WTC11 (cell line): Measurements from ENCODE around the gene ZGLP1. TPM values are rescaled to one million over a fixed set of nuclear protein-coding genes. Genes with fewer than 3 reads are reported as not detected.

Experiments
- ATAC-seq: fragments of 200-7000 bp; cut with Tn5 transposase; 2 replicates; pipeline ENCODE4 v1.10.0; 2021; ENCODE audit warnings: mild to moderate bottlenecking, moderate library complexity
- CTCF ChIA-PET: fragments of 300-600 bp; sonication (Branson Sonifier 250); formaldehyde crosslinking; loops from one replicate; lab custom pipeline; 2021; ENCODE audit warnings: antibody characterized with exemption; lab: Charles Lee
- POLR2A ChIA-PET: fragments of 350-600 bp; sonication (Branson Sonifier 250); formaldehyde crosslinking; loops from one replicate; lab custom pipeline; 2021; ENCODE audit warnings: antibody characterized with exemption; lab: Charles Lee
- DNase-seq: peaks from one replicate; pipeline ENCODE4 v3.0.0; 2021; ENCODE audit warnings: low spot score
- H3K27ac Mint-ChIP-seq: 2 replicates; pipeline ENCODE4 v1.8.0; 2021; ENCODE audit warnings: mixed read lengths
- H3K27me3 Mint-ChIP-seq: 2 replicates; pipeline ENCODE4 v1.8.0; 2021; ENCODE audit warnings: low read depth, mild to moderate bottlenecking, moderate library complexity, mixed read lengths
- H3K36me3 Mint-ChIP-seq: 2 replicates; pipeline ENCODE4 v1.8.0; 2021; ENCODE audit warnings: mixed read lengths
- H3K4me1 Mint-ChIP-seq: 2 replicates; pipeline ENCODE4 v1.8.0; 2022; ENCODE audit warnings: mixed read lengths
- H3K4me3 Mint-ChIP-seq: 2 replicates; pipeline ENCODE4 v1.8.0; 2021; ENCODE audit warnings: mild to moderate bottlenecking, moderate library complexity, mixed read lengths
- H3K9me3 Mint-ChIP-seq: 2 replicates; pipeline ENCODE4 v1.8.0; 2021; ENCODE audit warnings: mixed read lengths
- ARID4B ChIP-seq: sonication (generic); formaldehyde crosslinking; IDR thresholded peaks from 2 replicates; pipeline ENCODE4 v1.8.0; 2023; ENCODE audit warnings: missing genetic modification reagents, mild to moderate bottlenecking, borderline replicate concordance
- CTCF ChIP-seq: fragments of 200-600 bp; IDR thresholded peaks from 2 replicates; pipeline ENCODE4 v1.8.0; 2022; ENCODE audit warnings: antibody characterized with exemption
- E2F1 ChIP-seq: sonication (generic); formaldehyde crosslinking; IDR thresholded peaks from 2 replicates; pipeline ENCODE4 v1.8.0; 2022; ENCODE audit warnings: mild to moderate bottlenecking, missing genetic modification reagents
- ELF4 ChIP-seq: sonication (generic); formaldehyde crosslinking; IDR thresholded peaks from 2 replicates; pipeline ENCODE4 v1.8.1; 2022; ENCODE audit warnings: low read depth, mild to moderate bottlenecking, moderate library complexity, missing genetic modification reagents
- ETV6 ChIP-seq: sonication (generic); formaldehyde crosslinking; IDR thresholded peaks from 2 replicates; pipeline ENCODE4 v1.8.1; 2022; ENCODE audit warnings: mild to moderate bottlenecking, missing genetic modification reagents
- GRHL2 ChIP-seq: fragments of 250-450 bp; sonication (Bioruptor Pico); IDR thresholded peaks from 2 replicates; pipeline ENCODE4 v1.8.0; 2022; ENCODE audit warnings: mild to moderate bottlenecking, moderate library complexity; ENCODE audit not compliant: insufficient replicate concordance, severe bottlenecking
- GTF2I ChIP-seq: fragments of 250-450 bp; sonication (Bioruptor Pico); conservative IDR thresholded peaks from 2 replicates; pipeline ENCODE4 v1.4.0; 2021; ENCODE audit warnings: mild to moderate bottlenecking
- HMGA2 ChIP-seq: fragments of 250-450 bp; sonication (Bioruptor Pico); IDR thresholded peaks from 2 replicates; pipeline ENCODE4 v1.4.0; 2021; ENCODE audit warnings: mild to moderate bottlenecking, moderate library complexity
- JAZF1 ChIP-seq: fragments of 250-450 bp; sonication (Bioruptor Pico); IDR thresholded peaks from 2 replicates; pipeline ENCODE4 v1.9.0; 2021; ENCODE audit warnings: moderate library complexity, mild to moderate bottlenecking, inconsistent platforms
- PRDM15 ChIP-seq: sonication (generic); formaldehyde crosslinking; IDR thresholded peaks from 2 replicates; pipeline ENCODE4 v1.8.0; 2022; ENCODE audit warnings: missing genetic modification reagents
- ZBTB21 ChIP-seq: sonication (generic); formaldehyde crosslinking; IDR thresholded peaks from 2 replicates; pipeline ENCODE4 v1.8.1; 2023; ENCODE audit warnings: mild to moderate bottlenecking, missing genetic modification reagents, borderline replicate concordance
- ZNF138 ChIP-seq: sonication (generic); formaldehyde crosslinking; conservative IDR thresholded peaks from 2 replicates; pipeline ENCODE4 v1.8.1; 2022; ENCODE audit warnings: mild to moderate bottlenecking, moderate library complexity, missing genetic modification reagents
- ZNF416 ChIP-seq: fragments of 250-450 bp; sonication (Bioruptor Pico); IDR thresholded peaks from 2 replicates; pipeline ENCODE4 v1.9.0; 2021; ENCODE audit warnings: mild to moderate bottlenecking, inconsistent platforms
- total RNA-seq: library from RNA; stranded (reverse); gene quantifications from 3 replicates; pipeline ENCODE4 v1.2.3, GENCODE V29; 2021

The ZGLP1 gene
- total RNA-seq, 1 experiment from 2014 or later, result 5.9 TPM

- CTCF ChIA-PET, result interaction anchor here (0.6 to 6.1 kb wide), 22 partner anchors 8 to 523 kb away, joined by 3 to 149 read pairs (median 12); partner anchors contain the start of genes FDX2, ICAM1, ICAM4 and ICAM5
- Mint-ChIP-seq H3K4me1 (no peaks in the 10 kb centered on the region), H3K27ac (no peak overlapping the region)
- TF ChIP-seq GTF2I (no peak), E2F1 (CRISPR knock-in tag) (no peak), ETV6 (CRISPR knock-in tag) (no peak), ZNF416 (no peak), ZBTB21 (CRISPR knock-in tag) (no peak), ARID4B (CRISPR knock-in tag) (no peak), JAZF1 (CRISPR knock-in tag) (no peak)
- TF ChIP-seq, all 79 proteins: peak for 0
- Mint-ChIP-seq H3K27me3 (peaks cover 3% of the 10 kb centered on the region; the same call in 1 of the 2 replicates), H3K36me3 (peaks cover 22% of the 10 kb centered on the region), H3K9me3 (no peaks in the 10 kb centered on the region), H3K4me3 (no peak overlapping the region)
- ATAC-seq (no peak), DNase-seq (no peak)
- POLR2A ChIA-PET, result interaction anchor here (1.1 kb wide), 1 partner anchor 130 kb away, joined by 5 read pairs; no protein-coding TSS in a partner anchor
Measured at GRCh38 chr19:10260141-10260584, 49.5 kb downstream of the ZGLP1 start.

GRCh38 chr19:10259162-10259905, 50.3 kb downstream of the ZGLP1 start:
- no peak for TF ChIP-seq JAZF1 (CRISPR knock-in tag)
- peak; percentile 52 for TF ChIP-seq CTCF
- TF ChIP-seq, all 79 proteins: peak for 1
- H3K36me3 Mint-ChIP-seq, result peaks cover 30% of the 10 kb centered on the region
- H3K4me1 Mint-ChIP-seq, result no peaks in the 10 kb centered on the region
- ATAC-seq, result peak; percentile 91
- no peaks in the 10 kb centered on the region for H3K9me3 Mint-ChIP-seq
- no peak overlapping the region for H3K27ac Mint-ChIP-seq
- POLR2A ChIA-PET, result interaction anchor here (0.6 to 1.3 kb wide), 6 partner anchors 10 to 151 kb away, joined by 3 to 12 read pairs (median 5); partner anchors contain the start of gene ICAM1
- CTCF ChIA-PET, result interaction anchor here (0.5 to 6.1 kb wide), 70 partner anchors 9 to 523 kb away, joined by 3 to 149 read pairs (median 5); partner anchors contain the start of genes CDC37, FDX2, ICAM1 and ICAM4
- DNase-seq, result peak; percentile 96
- H3K4me3 Mint-ChIP-seq, result no peak overlapping the region
- peaks cover 3% of the 10 kb centered on the region; the same call in 1 of the 2 replicates for H3K27me3 Mint-ChIP-seq

DNA sequence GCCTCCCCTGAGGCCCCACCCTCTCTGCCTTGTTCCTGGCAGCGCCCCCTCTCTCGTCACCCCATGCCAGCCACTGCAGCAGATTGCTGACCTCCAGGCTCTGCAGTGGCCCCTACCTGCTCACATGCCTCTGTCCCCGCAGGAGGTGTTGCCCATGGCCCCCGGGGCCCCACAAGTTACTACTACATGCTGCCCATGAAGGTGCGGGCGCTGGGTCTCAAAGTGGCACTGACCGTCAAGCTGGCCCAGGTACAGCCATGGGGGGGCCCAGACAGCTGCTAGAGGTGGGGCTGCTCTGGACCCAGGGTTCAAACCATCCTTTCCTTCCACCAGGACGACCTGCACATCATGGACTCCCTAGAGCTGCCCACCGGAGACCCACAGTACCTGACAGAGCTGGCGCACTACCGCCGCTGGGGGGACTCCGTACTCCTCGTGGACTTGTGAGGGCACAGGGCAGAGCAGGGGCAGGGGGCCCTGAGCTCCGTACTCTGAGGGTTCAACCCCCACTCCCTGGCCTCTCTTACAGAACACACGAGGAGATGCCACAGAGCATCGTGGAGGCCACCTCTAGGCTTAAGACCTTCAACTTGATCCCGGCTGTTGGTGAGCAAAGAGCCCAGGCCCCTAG, 51.4 kb downstream of the ZGLP1 start:
- Mint-ChIP-seq H3K27me3 (peaks cover 3% of the 10 kb centered on the region; the same call in 1 of the 2 replicates), H3K27ac (no peak overlapping the region), H3K9me3 (no peaks in the 10 kb centered on the region), H3K36me3 (peaks cover 37% of the 10 kb centered on the region), H3K4me1 (no peaks in the 10 kb centered on the region), H3K4me3 (no peak overlapping the region)
- ATAC-seq (no peak), DNase-seq (no peak)
- ChIA-PET CTCF (interaction anchor here (0.5 to 6.1 kb wide), 64 partner anchors 8 to 437 kb away, joined by 3 to 149 read pairs (median 6); partner anchors contain the start of genes CDC37, FDX2, ICAM1 and ICAM4), POLR2A (interaction anchor here (0.6 to 1.3 kb wide), 5 partner anchors 11 to 149 kb away, joined by 3 to 12 read pairs (median 5); partner anchors contain the start of gene ICAM1)
- TF ChIP-seq GRHL2 (CRISPR knock-in tag) (no peak), ZNF138 (CRISPR knock-in tag) (no peak), PRDM15 (no peak), ELF4 (CRISPR knock-in tag) (no peak), HMGA2 (no peak)
